Osteocyte (in vitro differentiated cells): ENCODE data around the gene HSFX4. TPM values are rescaled to one million over a fixed set of nuclear protein-coding genes. Genes with fewer than 3 reads are reported as not detected.
"Not testable (repeated sequence)": the region's sequence is repeated elsewhere in the genome, so short reads cannot be mapped to it uniquely, and the experiment has no call there.

Experiments used
- DNase-seq: peaks from one replicate; pipeline ENCODE4 v3.0.0; 2021; ENCODE audit warnings: mixed read lengths; ENCODE audit not compliant: unreplicated experiment; ENCODE audit errors: extremely low spot score
- H3K27ac Mint-ChIP-seq: one replicate; pipeline ENCODE4 v1.8.0; 2021; ENCODE audit warnings: mild to moderate bottlenecking, mixed read lengths; ENCODE audit not compliant: unreplicated experiment
- H3K27me3 Mint-ChIP-seq: one replicate; pipeline ENCODE4 v1.8.0; 2021; ENCODE audit warnings: mixed read lengths; ENCODE audit not compliant: unreplicated experiment
- H3K36me3 Mint-ChIP-seq: one replicate; pipeline ENCODE4 v1.8.0; 2021; ENCODE audit warnings: mixed read lengths; ENCODE audit not compliant: unreplicated experiment
- H3K4me1 Mint-ChIP-seq: one replicate; pipeline ENCODE4 v1.8.0; 2021; ENCODE audit warnings: mixed read lengths; ENCODE audit not compliant: unreplicated experiment
- H3K4me3 Mint-ChIP-seq: one replicate; pipeline ENCODE4 v1.8.0; 2021; ENCODE audit warnings: mild to moderate bottlenecking, moderate library complexity, mixed read lengths; ENCODE audit not compliant: unreplicated experiment
- H3K9me3 Mint-ChIP-seq: one replicate; pipeline ENCODE4 v1.8.0; 2021; ENCODE audit warnings: mixed read lengths; ENCODE audit not compliant: unreplicated experiment
- CTCF ChIP-seq: fragments of 200-600 bp; sonication (generic); IDR thresholded peaks from 2 replicates; pipeline ENCODE4 v1.5.0; 2021; ENCODE audit warnings: antibody characterized with exemption, mild to moderate bottlenecking, moderate library complexity
- total RNA-seq: library from RNA; stranded (reverse); gene quantifications from 2 replicates; pipeline ENCODE4 v1.2.1, GENCODE V29; 2021

The HSFX4 gene
- total RNA-seq, 1 donor from 2014 or later: not detected

GRCh38 chrX:149908727-149909126, 20.6 kb upstream of the HSFX4 start:
- Mint-ChIP-seq H3K27me3 (peaks cover 12% of the 10 kb centered on the region), H3K4me1 (peaks cover 7% of the 10 kb centered on the region)

GRCh38 chrX:149909324-149910177, 19.8 kb upstream of the HSFX4 start:
- H3K27ac Mint-ChIP-seq: no peak overlapping the region
- no peak overlapping the region for H3K4me3 Mint-ChIP-seq
- no peaks in the 10 kb centered on the region for H3K36me3 Mint-ChIP-seq
- peaks cover 12% of the 10 kb centered on the region for H3K27me3 Mint-ChIP-seq
- peaks cover 5% of the 10 kb centered on the region for H3K9me3 Mint-ChIP-seq
- H3K4me1 Mint-ChIP-seq: peaks cover 3% of the 10 kb centered on the region
- no peak for DNase-seq
- TF ChIP-seq CTCF: no peak

More at GRCh38 chrX:149908727-149909126, 20.6 kb upstream of the HSFX4 start:
- TF ChIP-seq CTCF: no peak
- Mint-ChIP-seq H3K9me3 (no peaks in the 10 kb centered on the region), H3K27ac (no peak overlapping the region), H3K36me3 (no peaks in the 10 kb centered on the region), H3K4me3 (no peak overlapping the region)
- no peak for DNase-seq

GRCh38 chrX:149910178-149910695, 19.1 kb upstream of the HSFX4 start:
- no peak for DNase-seq
- Mint-ChIP-seq H3K27ac (no peak overlapping the region), H3K36me3 (no peaks in the 10 kb centered on the region), H3K27me3 (peaks cover 12% of the 10 kb centered on the region), H3K4me3 (no peak overlapping the region), H3K4me1 (no peaks in the 10 kb centered on the region), H3K9me3 (peaks cover 5% of the 10 kb centered on the region)
- TF ChIP-seq CTCF: no peak

- Mint-ChIP-seq H3K27ac (no peak overlapping the region), H3K4me1 (no peaks in the 10 kb centered on the region), H3K9me3 (peaks cover 5% of the 10 kb centered on the region), H3K4me3 (no peak overlapping the region), H3K36me3 (no peaks in the 10 kb centered on the region), H3K27me3 (no peaks in the 10 kb centered on the region)
- TF ChIP-seq CTCF: no peak
- DNase-seq: no peak
Measured at GRCh38 chrX:149916745-149917392, 12.5 kb upstream of the HSFX4 start.

- H3K9me3 Mint-ChIP-seq, H3K27ac Mint-ChIP-seq, H3K27me3 Mint-ChIP-seq, H3K4me1 Mint-ChIP-seq, H3K36me3 Mint-ChIP-seq, DNase-seq, H3K4me3 Mint-ChIP-seq: not testable (repeated sequence)
Measured at GRCh38 chrX:149923836-149924235, 5.5 kb upstream of the HSFX4 start.

- not testable (repeated sequence) for DNase-seq, H3K27me3 Mint-ChIP-seq, H3K4me3 Mint-ChIP-seq, H3K36me3 Mint-ChIP-seq, H3K27ac Mint-ChIP-seq, H3K4me1 Mint-ChIP-seq, H3K9me3 Mint-ChIP-seq
Measured at GRCh38 chrX:149924434-149924833, 4.9 kb upstream of the HSFX4 start.

- not testable (repeated sequence) for H3K27ac Mint-ChIP-seq, H3K4me3 Mint-ChIP-seq, DNase-seq, H3K36me3 Mint-ChIP-seq, H3K4me1 Mint-ChIP-seq, H3K27me3 Mint-ChIP-seq, H3K9me3 Mint-ChIP-seq
Measured at GRCh38 chrX:149927245-149927963, 2.0 kb upstream of the HSFX4 start.

GRCh38 chrX:149927964-149928258, 1.5 kb upstream of the HSFX4 start:
- H3K27ac Mint-ChIP-seq, H3K4me1 Mint-ChIP-seq, H3K36me3 Mint-ChIP-seq, DNase-seq, H3K4me3 Mint-ChIP-seq, H3K9me3 Mint-ChIP-seq, H3K27me3 Mint-ChIP-seq: not testable (repeated sequence)
